ENCODE data around the gene MAST4.
A peak's percentile ranks its signal among the peaks of the same experiment; 100 is the strongest.

Gene MAST4

DNA sequence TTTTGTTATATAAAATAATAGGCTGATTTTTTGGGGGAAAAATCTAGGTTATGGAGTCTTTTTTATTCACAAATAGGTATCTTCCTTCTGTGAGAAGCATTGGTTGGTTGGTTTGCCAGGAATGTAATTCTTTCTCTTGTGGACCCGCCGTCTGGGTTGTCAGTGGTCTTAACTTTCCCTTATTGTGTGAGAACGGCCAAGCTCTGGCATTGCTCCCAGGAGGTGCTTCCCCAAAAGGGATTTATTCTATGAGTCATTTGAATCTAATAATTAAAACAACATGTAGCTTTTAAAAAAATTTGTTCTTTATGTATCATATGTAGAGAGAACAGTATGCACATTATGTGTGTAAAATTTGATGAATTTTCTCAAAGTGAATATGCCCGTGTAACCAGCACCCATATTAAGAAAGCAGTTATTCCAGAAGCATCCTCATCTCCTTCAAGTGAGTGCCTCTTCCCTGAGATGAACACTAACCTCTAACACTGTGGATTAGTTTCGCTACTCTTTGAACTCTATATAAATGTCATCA is 114.4 kb downstream of the MAST4 start:
- DNase-seq = no peak
- Histone ChIP-seq H3K4me1 (no peaks in the 10 kb centered on the region), H3K9me3 (0 out of 2 replicates have a peak, but pooled peaks cover 2% of the 10 kb centered on the region), H3K36me3 (no peaks in the 10 kb centered on the region), H3K4me3 (ENCODE audit: low read depth, low read length) (no peak overlapping the region), H3K27me3 (no peaks in the 10 kb centered on the region)
- TF ChIP-seq, protein P1, sequence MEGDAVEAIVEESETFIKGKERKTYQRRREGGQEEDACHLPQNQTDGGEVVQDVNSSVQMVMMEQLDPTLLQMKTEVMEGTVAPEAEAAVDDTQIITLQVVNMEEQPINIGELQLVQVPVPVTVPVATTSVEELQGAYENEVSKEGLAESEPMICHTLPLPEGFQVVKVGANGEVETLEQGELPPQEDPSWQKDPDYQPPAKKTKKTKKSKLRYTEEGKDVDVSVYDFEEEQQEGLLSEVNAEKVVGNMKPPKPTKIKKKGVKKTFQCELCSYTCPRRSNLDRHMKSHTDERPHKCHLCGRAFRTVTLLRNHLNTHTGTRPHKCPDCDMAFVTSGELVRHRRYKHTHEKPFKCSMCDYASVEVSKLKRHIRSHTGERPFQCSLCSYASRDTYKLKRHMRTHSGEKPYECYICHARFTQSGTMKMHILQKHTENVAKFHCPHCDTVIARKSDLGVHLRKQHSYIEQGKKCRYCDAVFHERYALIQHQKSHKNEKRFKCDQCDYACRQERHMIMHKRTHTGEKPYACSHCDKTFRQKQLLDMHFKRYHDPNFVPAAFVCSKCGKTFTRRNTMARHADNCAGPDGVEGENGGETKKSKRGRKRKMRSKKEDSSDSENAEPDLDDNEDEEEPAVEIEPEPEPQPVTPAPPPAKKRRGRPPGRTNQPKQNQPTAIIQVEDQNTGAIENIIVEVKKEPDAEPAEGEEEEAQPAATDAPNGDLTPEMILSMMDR (IDR thresholded peaks at IDR 0.05; ENCODE audit: low read depth, low read length) = no peak

DNA sequence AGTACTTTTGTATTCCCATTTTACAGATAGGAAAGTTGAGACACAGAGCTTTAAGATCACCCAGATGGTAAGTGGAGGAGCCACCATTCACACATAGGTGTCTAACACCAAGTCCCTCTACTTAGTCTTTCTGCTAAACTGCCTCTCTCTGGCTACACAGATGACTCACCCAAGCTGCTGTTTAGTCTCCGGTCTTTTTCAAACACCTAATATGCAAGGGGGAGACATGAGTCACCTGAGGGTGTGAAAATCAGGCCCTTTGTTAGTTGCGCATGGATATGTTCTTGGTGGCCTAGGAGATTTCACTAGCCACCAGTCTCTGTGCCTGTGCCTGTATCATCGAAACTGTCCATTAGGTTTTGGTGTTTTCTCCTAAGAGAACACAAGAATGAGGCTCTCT is 117.8 kb downstream of the MAST4 start:
- Histone ChIP-seq H3K4me3 (ENCODE audit: low read depth, low read length) (no peak overlapping the region), H3K4me1 (no peaks in the 10 kb centered on the region), H3K36me3 (no peaks in the 10 kb centered on the region), H3K27me3 (no peaks in the 10 kb centered on the region), H3K9me3 (0 out of 2 replicates have a peak, but pooled peaks cover 2% of the 10 kb centered on the region)
- DNase-seq = no peak
- TF ChIP-seq, protein P1 (IDR thresholded peaks at IDR 0.05; ENCODE audit: low read depth, low read length) = no peak

DNA sequence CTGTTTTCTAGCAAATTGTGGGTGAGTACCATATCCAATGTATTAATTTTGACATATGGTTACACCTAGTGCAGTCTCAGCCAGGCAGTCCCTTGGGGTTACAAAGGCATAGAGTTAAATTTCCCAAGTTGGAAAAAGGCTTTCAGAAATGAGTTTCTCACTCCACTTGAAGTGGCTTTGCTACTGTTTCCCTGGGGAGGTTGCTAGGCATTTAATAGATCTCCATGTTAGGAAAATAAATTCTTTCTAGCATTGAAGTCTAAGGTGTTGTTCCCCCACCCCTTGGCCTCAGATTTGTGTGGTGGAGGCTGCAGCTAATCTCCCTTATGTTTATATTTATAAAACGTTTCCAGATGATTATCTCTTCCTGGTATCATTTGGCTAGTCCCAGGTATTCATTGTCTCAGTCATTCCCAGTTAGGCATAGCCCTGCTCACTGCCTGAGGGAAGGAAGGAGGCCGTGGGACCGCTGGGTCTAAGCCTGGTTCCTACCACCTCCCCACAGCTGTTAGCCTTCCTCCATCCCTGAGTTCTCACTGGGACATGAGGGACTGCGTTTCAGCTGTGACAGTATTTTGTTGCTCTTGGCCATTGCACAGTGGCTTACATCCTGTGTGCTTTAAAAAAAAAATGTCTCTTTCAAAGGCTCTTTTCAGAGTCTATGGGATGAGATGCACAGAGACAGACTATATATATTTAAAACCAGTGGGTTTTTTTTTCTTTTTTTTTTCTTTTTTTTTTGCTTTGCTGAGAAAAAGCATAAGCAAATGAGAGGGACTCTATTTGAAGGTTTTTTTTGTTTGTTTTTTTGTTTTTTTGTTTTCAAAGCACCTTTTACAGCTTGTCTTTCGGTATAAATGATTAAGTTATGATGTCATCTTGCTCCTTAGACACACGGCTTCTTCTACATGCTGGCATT is 121.5 kb downstream of the MAST4 start:
- no peaks in the 10 kb centered on the region for H3K27me3 ChIP-seq
- TF ChIP-seq, protein P1 (IDR thresholded peaks at IDR 0.05; ENCODE audit: low read depth, low read length) = no peak
- no peak overlapping the region for H3K4me3 ChIP-seq (ENCODE audit: low read depth, low read length)
- no peaks in the 10 kb centered on the region for H3K36me3 ChIP-seq
- no peaks in the 10 kb centered on the region for H3K9me3 ChIP-seq
- DNase-seq = peak; percentile 15
- H3K4me1 ChIP-seq = no peaks in the 10 kb centered on the region

DNA sequence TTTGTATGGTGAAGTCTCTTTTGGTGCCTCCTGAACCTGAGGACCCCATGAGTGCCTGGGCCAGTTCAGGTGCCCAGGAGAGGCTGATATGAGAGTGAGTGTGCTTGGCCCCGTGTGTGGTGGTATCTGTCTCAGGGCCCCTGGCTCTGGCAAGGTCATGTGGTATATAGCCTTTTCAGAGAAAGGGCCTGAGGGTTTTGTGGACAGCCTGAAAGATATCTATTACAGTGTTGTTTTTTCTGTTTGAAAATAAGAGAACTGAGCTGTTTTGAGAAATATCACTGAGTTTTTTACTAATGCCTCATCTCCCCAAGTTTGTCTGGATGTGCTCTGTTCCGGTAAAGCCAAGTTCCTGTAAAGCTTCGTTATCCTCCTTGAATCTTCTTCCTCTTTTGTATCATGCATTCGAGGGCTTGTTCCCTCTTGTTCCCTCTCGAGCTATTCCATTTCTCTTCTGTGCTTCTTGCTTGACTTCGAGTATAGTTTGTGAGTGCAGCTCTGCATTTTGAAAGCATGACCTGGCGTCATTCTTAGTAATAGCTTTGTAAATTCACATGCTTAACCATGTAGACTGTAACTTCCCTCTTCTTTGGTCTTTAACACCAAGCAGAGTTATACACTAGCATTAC is 122.3 kb downstream of the MAST4 start:
- H3K4me1 ChIP-seq = no peaks in the 10 kb centered on the region
- no peak overlapping the region for H3K4me3 ChIP-seq (ENCODE audit: low read depth, low read length)
- H3K36me3 ChIP-seq = no peaks in the 10 kb centered on the region
- no peak for DNase-seq
- TF ChIP-seq, protein P1 (IDR thresholded peaks at IDR 0.05; ENCODE audit: low read depth, low read length) = no peak
- no peaks in the 10 kb centered on the region for H3K27me3 ChIP-seq
- no peaks in the 10 kb centered on the region for H3K9me3 ChIP-seq

DNA sequence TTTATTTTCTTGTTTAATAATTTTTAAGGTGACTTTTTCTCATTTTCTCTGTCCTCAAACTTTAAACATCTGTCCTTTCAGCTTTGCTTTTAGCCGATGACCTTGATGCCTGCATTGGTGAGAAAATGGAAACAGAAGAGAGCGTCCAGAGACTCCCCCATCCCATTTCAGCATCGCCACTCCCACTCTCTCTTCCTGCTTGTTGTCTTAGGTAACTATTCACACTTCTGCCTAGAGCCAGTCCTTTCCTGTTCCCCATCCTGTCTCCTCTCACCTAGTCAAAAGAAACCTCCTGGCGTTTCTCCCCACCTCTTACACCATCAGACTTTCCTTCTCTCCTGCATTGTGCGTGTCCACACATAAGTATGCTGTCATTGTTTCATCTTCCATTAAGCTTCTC is 124.6 kb downstream of the MAST4 start:
- Histone ChIP-seq H3K27me3 (no peaks in the 10 kb centered on the region), H3K4me1 (no peaks in the 10 kb centered on the region), H3K36me3 (no peaks in the 10 kb centered on the region), H3K9me3 (no peaks in the 10 kb centered on the region), H3K4me3 (ENCODE audit: low read depth, low read length) (no peak overlapping the region)
- no peak for DNase-seq
- TF ChIP-seq, protein P1 (IDR thresholded peaks at IDR 0.05; ENCODE audit: low read depth, low read length) = no peak

All from BE2C (cell line).